Endothelial cell of umbilical vein (primary cell): ENCODE results near the gene KLF2. TPM values are rescaled to one million over a fixed set of nuclear protein-coding genes. Genes with fewer than 3 reads are reported as not detected.
"Not testable (repeated sequence)": the region's sequence is repeated elsewhere in the genome, so short reads cannot be mapped to it uniquely, and the experiment has no call there.

ENCODE experiments used
- BruUV-seq: library from RNA; stranded (reverse); fragments of 400-500 nt; replicated peaks from 2 replicates; lab custom pipeline; 2021; lab: Mats Ljungman, UMichigan
- CTCF ChIA-PET: fragments of 300-600, 350-600 bp; sonication (Branson Sonifier 250); formaldehyde crosslinking; loops from one replicate; lab custom pipeline; 2021; ENCODE audit warnings: antibody characterized with exemption, inconsistent platforms; lab: Charles Lee
- POLR2A ChIA-PET: fragments of 300-600, 350-600 bp; sonication (Branson Sonifier 250); formaldehyde crosslinking; loops from one replicate; lab custom pipeline; 2021; ENCODE audit warnings: antibody characterized with exemption, inconsistent platforms; lab: Charles Lee
- DNase-seq: peaks from one replicate; pipeline ENCODE4 v3.0.0-alpha.2; 2011; ENCODE audit warnings: low read depth, low spot score
- FAIRE-seq: peaks from 2 replicates; lab custom pipeline; 2011; peaks lifted over from hg19 to GRCh38; lab: Jason Lieb, UNC
- H2AFZ ChIP-seq: 2 replicates; pipeline ENCODE4 v1.6.0; 2012; ENCODE audit warnings: low read depth, low read length, control low read depth, inconsistent platforms
- H3K27ac ChIP-seq: 2 replicates; pipeline ENCODE4 v1.5.1; 2011; ENCODE audit warnings: low read depth, mild to moderate bottlenecking, control low read depth, low read length, moderate library complexity; ENCODE audit not compliant: insufficient read depth
- H3K27me3 ChIP-seq, 2 experiments: 2 replicates each; pipeline versions ENCODE4 v1.6.0 to v1.6.1; 2011; ENCODE audit warnings: low read length in 2 of 2, mixed read lengths in 1 of 2; ENCODE audit not compliant: control insufficient read depth in 2 of 2, insufficient read depth in 2 of 2
- H3K36me3 ChIP-seq, 2 experiments: 2 replicates in 1 of 2; 3 replicates in 1 of 2; pipeline ENCODE4 v1.5.1; 2011; ENCODE audit warnings: low read length in 2 of 2, mild to moderate bottlenecking in 1 of 2, moderate library complexity in 1 of 2; ENCODE audit not compliant: control insufficient read depth in 2 of 2, insufficient read depth in 2 of 2; ENCODE audit errors: extremely low read depth in 1 of 2
- H3K4me1 ChIP-seq: 3 replicates; pipeline ENCODE4 v1.5.1; 2011; ENCODE audit warnings: mild to moderate bottlenecking, low read length; ENCODE audit not compliant: control insufficient read depth, insufficient read depth; ENCODE audit errors: extremely low read depth
- H3K4me2 ChIP-seq: 2 replicates; pipeline ENCODE4 v1.6.1; 2011; ENCODE audit warnings: low read length, control low read depth, mixed read lengths; ENCODE audit not compliant: insufficient read depth
- H3K4me3 ChIP-seq, 3 experiments: fragments of 200-600 bp in 1 of 3; sonication (generic), shearing (Covaris generic) in 1 of 3; replicated peaks in 1 of 3; 2 replicates each; pipeline ENCODE4 v1.5.1; 2011 to 2016; ENCODE audit warnings: control low read depth in 3 of 3, low read length in 3 of 3, mild to moderate bottlenecking in 2 of 3, inconsistent platforms in 1 of 3, low read depth in 1 of 3, moderate library complexity in 1 of 3; ENCODE audit not compliant: insufficient read depth in 1 of 3
- H3K79me2 ChIP-seq: 2 replicates; pipeline ENCODE4 v1.6.0; 2012; ENCODE audit warnings: low read length, inconsistent platforms; ENCODE audit not compliant: control insufficient read depth, insufficient read depth
- H3K9ac ChIP-seq: replicated peaks from 2 replicates; pipeline ENCODE3; 2011; ENCODE audit warnings: low read length, control low read depth; ENCODE audit not compliant: insufficient read depth; ENCODE audit errors: extremely low read depth
- H3K9me1 ChIP-seq: replicated peaks from 3 replicates; pipeline ENCODE4 v1.6.0; 2011; ENCODE audit warnings: mild to moderate bottlenecking, low read length; ENCODE audit not compliant: control insufficient read depth, insufficient read depth; ENCODE audit errors: extremely low read depth
- H3K9me3 ChIP-seq: replicated peaks from 2 replicates; pipeline ENCODE4 v1.5.1; 2012; ENCODE audit warnings: low read length, inconsistent platforms; ENCODE audit not compliant: control insufficient read depth, insufficient read depth
- H4K20me1 ChIP-seq: replicated peaks from 2 replicates; pipeline ENCODE3; 2011; ENCODE audit warnings: mild to moderate bottlenecking, low read length; ENCODE audit not compliant: control insufficient read depth, insufficient read depth; ENCODE audit errors: extremely low read depth
- GATA2 ChIP-seq: IDR thresholded peaks from 2 replicates; pipeline ENCODE4 v1.7.0; 2011; ENCODE audit warnings: low read depth, mild to moderate bottlenecking, moderate library complexity, mixed read lengths, low read length; ENCODE audit not compliant: insufficient read length, insufficient read depth
- dilution Hi-C: fragments of 300-500 bp; cut with MboI; formaldehyde crosslinking; loops from one replicate; pipeline ENCODE4 v1.15.0; 2019; ENCODE audit warnings: low sequenced_read_pairs; ENCODE audit not compliant: extremely low pct_ligation_motif_present
- intact Hi-C: fragments of 100-400 bp; cut with micrococcal nuclease; formaldehyde crosslinking; loops from one replicate; pipeline ENCODE4 v1.10.0; 2022
- polyA plus RNA-seq, 4 experiments: library from polyadenylated mRNA; depleted of rRNA in 3 of 4; stranded (reverse) in 3 of 4; unstranded in 1 of 4; fragments of >200 nt; gene quantifications; 2 replicates each; pipeline versions ENCODE4 v1.2.1 to v1.2.3, GENCODE V29; 2011 to 2012; ENCODE audit warnings: missing spikeins in 1 of 4
- total RNA-seq: library from RNA; stranded (reverse); gene quantifications from 2 replicates; pipeline ENCODE4 v1.2.3, GENCODE V29; 2021

Gene KLF2
- total and polyA plus RNA-seq, 2 donors (not counting 3 experiments of a cell fraction or from before 2014, with no cell fraction given), result 23.4 to 30.3 TPM

- H3K4me2 ChIP-seq, result no peak overlapping the region
- H3K4me3 ChIP-seq, result no peak overlapping the region
- intact Hi-C loops (no loop called here), dilution Hi-C loops (no loop called here)
- ChIA-PET POLR2A (no interaction called here), CTCF (interaction anchor here (2.2 kb wide), 1 partner anchor 38 kb away, joined by 6 read pairs; no protein-coding TSS in a partner anchor)
- no peak overlapping the region for H2AFZ ChIP-seq
- H3K4me1 ChIP-seq, result peaks cover 22% of the 10 kb centered on the region
- H3K9me3 ChIP-seq, result no peaks in the 10 kb centered on the region
- H3K9me1 ChIP-seq, result no peaks in the 10 kb centered on the region
- DNase-seq (peak; percentile 58), FAIRE-seq (no peak)
- no peaks in the 10 kb centered on the region for H4K20me1 ChIP-seq
- H3K27me3 ChIP-seq, result no peaks in the 10 kb centered on the region
- no TSS peak for BruUV-seq
- H3K9ac ChIP-seq, result no peak overlapping the region
- TF ChIP-seq GATA2, result no peak
- no peaks in the 10 kb centered on the region for H3K36me3 ChIP-seq
- H3K27ac ChIP-seq, result no peak overlapping the region
- no peaks in the 10 kb centered on the region for H3K79me2 ChIP-seq
Measured at GRCh38 chr19:16345457-16345856, 20.8 kb downstream of the KLF2 start.

DNA sequence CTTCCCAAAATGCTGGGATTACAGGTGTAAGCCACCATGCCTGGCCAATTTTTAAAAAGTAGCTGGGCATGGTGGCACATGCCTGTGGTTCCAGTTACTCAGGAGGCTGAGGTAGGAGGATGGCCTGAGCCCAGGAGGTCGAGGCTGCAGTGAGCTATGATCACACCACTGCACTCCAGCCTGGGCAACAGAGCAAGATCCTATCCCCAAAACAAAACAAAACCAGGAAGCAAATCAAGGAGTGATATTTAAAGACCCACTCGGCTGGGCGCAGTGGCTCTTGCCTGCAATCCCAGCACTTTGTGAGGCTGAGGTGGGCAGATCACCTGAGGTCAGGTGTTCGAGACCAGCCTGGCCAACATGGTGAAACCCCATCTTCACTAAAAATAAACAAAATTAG is 22.5 kb downstream of the KLF2 start:
- H3K27me3 ChIP-seq, H3K4me2 ChIP-seq, H3K9me3 ChIP-seq, dilution Hi-C loops, H3K36me3 ChIP-seq, BruUV-seq, H3K9me1 ChIP-seq, H3K9ac ChIP-seq, H2AFZ ChIP-seq, H4K20me1 ChIP-seq, H3K4me3 ChIP-seq, DNase-seq, FAIRE-seq, H3K79me2 ChIP-seq: not testable (repeated sequence)
- ChIA-PET POLR2A (interaction anchor here (0.7 to 1.5 kb wide), 5 partner anchors 8 to 80 kb away, joined by 3 to 5 read pairs (median 4); partner anchors contain the start of gene KLF2), CTCF (interaction anchor here (1.1 to 1.8 kb wide), 3 partner anchors 8 to 35 kb away, joined by 3 to 8 read pairs (median 7); no protein-coding TSS in a partner anchor)
- Histone ChIP-seq H3K27ac (peak overlapping the region; percentile 44), H3K4me1 (peaks cover 32% of the 10 kb centered on the region)
- intact Hi-C loops, result loop anchor here (2.0 kb wide), 1 partner anchor 18 kb away; no protein-coding TSS in a partner anchor
